Measurements from ENCODE around the gene TOX3. TPM values are rescaled to one million over a fixed set of nuclear protein-coding genes. Genes with fewer than 3 reads are reported as not detected.

The TOX3 gene
- total and polyA plus RNA-seq, 2 donors (not counting 1 experiment from before 2014, with no cell fraction given) = not detected

DNA sequence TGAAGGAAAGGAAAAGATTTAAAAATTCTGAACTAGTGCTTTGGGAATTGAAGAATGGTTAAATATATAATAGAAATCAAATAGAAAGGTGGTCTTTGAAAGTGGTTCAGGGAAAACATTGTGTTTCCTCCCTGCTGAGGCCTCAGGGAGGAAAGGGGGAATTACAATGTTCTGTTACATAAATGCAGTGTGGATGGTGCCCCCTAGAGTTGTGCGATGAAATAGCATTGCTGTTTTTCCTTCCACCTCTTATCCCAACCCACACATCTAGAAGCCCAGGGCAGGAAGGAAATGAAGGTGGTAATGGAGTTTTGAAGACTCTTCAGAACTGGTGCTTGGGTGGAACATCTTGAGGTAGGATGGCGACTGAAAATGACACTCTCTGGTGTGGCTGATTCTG lies 6.4 kb upstream of the TOX3 start:
- H2AFZ ChIP-seq (ENCODE audit: insufficient read depth, low read depth, low read length, poor library complexity, severe bottlenecking) = no peak overlapping the region
- WGBS (ENCODE audit: insufficient coverage) = no CpG with 5 or more reads among the region's 2 CpGs
- ATAC-seq (ENCODE audit: low read depth) (no peak), DNase-seq (no peak)
- no peak overlapping the region for H3K4me2 ChIP-seq (replicated peaks; ENCODE audit: low read depth, low read length, poor library complexity, severe bottlenecking)
- no peak overlapping the region for H3K9ac ChIP-seq (ENCODE audit: low read length)
- intact Hi-C loops (cut with micrococcal nuclease) = no loop called here
- no peak overlapping the region for H3K4me3 Mint-ChIP-seq
- POLR2A ChIA-PET = no interaction called here
- no peak overlapping the region for H3K27ac Mint-ChIP-seq
- H3K27me3 ChIP-seq (replicated peaks in 1 of 4; ENCODE audit: control extremely low read depth in 1 of 4, control insufficient read depth in 3 of 4, insufficient read depth in 4 of 4, low read length in 3 of 4) = peaks cover 0 to 7% (median 3%) of the 10 kb centered on the region in 4 experiments
- peaks cover 10% of the 10 kb centered on the region for H3K27me3 Mint-ChIP-seq
- no peaks in the 10 kb centered on the region for H3K79me2 ChIP-seq (ENCODE audit: control insufficient read depth, insufficient read depth, low read length)
- peaks cover 8% of the 10 kb centered on the region for H3K9me3 Mint-ChIP-seq (ENCODE audit: insufficient read depth)
- CTCF ChIA-PET = no interaction called here
- no peak overlapping the region for H3K4me3 ChIP-seq (ENCODE audit: control extremely low read depth in 1 of 5, extremely low read depth in 1 of 5, insufficient read depth in 1 of 5, low read depth in 2 of 5, low read length in 4 of 5)
- no peaks in the 10 kb centered on the region for H3K4me1 ChIP-seq (ENCODE audit: control insufficient read depth in 2 of 2, insufficient read depth in 2 of 2, low read length in 2 of 2)
- H4K20me1 ChIP-seq (ENCODE audit: control insufficient read depth, insufficient read depth, low read length, poor library complexity, severe bottlenecking) = no peaks in the 10 kb centered on the region
- no peaks in the 10 kb centered on the region for H3K4me1 Mint-ChIP-seq
- H3K9me3 ChIP-seq (ENCODE audit: control extremely low read depth in 1 of 3, control insufficient read depth in 2 of 3, insufficient read depth in 1 of 3, low read length in 2 of 3) = no peaks in the 10 kb centered on the region
- H3K27ac ChIP-seq (ENCODE audit: low read length in 2 of 2) = no peak overlapping the region
- no peak for TF ChIP-seq EZH2 (IDR thresholded peaks at IDR 0.05; ENCODE audit: borderline replicate concordance, insufficient read depth, low read depth, low read length, poor library complexity, severe bottlenecking)
- TF ChIP-seq, protein P1, sequence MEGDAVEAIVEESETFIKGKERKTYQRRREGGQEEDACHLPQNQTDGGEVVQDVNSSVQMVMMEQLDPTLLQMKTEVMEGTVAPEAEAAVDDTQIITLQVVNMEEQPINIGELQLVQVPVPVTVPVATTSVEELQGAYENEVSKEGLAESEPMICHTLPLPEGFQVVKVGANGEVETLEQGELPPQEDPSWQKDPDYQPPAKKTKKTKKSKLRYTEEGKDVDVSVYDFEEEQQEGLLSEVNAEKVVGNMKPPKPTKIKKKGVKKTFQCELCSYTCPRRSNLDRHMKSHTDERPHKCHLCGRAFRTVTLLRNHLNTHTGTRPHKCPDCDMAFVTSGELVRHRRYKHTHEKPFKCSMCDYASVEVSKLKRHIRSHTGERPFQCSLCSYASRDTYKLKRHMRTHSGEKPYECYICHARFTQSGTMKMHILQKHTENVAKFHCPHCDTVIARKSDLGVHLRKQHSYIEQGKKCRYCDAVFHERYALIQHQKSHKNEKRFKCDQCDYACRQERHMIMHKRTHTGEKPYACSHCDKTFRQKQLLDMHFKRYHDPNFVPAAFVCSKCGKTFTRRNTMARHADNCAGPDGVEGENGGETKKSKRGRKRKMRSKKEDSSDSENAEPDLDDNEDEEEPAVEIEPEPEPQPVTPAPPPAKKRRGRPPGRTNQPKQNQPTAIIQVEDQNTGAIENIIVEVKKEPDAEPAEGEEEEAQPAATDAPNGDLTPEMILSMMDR (IDR thresholded peaks at IDR 0.05) = no peak
- no peaks in the 10 kb centered on the region for H3K36me3 ChIP-seq (replicated peaks in 1 of 2; ENCODE audit: control extremely low read depth in 1 of 2, control insufficient read depth in 1 of 2, extremely low read depth in 1 of 2, insufficient read depth in 2 of 2, low read length in 1 of 2)

DNA sequence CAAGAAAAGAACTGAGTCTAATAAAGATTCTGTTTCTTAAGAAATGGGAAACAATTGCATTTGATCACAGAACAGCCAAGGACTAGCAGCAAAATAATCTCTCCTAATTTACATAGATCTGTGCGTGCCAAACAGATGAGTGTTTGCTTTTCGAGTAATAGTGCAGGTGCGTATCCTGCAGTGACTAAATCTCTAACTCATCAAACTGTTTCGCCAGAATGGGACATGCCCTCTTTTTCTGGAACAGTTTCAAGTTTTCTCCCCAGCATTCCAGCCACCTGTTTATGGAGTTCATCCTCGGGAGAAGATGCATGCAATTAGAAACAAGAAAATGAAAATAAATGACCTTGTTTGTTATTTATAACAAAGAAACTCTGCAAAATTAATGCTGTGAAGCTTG lies 5.7 kb upstream of the TOX3 start:
- ATAC-seq (ENCODE audit: low read depth) = no peak
- no peaks in the 10 kb centered on the region for H4K20me1 ChIP-seq (ENCODE audit: control insufficient read depth, insufficient read depth, low read length, poor library complexity, severe bottlenecking)
- intact Hi-C loops (cut with micrococcal nuclease) = no loop called here
- H3K4me1 Mint-ChIP-seq = peaks cover 2% of the 10 kb centered on the region
- POLR2A ChIA-PET = no interaction called here
- H3K27ac Mint-ChIP-seq = no peak overlapping the region
- H3K27me3 Mint-ChIP-seq = peaks cover 17% of the 10 kb centered on the region
- no peaks in the 10 kb centered on the region for H3K9me3 ChIP-seq (ENCODE audit: control extremely low read depth in 1 of 3, control insufficient read depth in 2 of 3, insufficient read depth in 1 of 3, low read length in 2 of 3)
- CTCF ChIA-PET = no interaction called here
- H3K4me2 ChIP-seq (replicated peaks; ENCODE audit: low read depth, low read length, poor library complexity, severe bottlenecking) = no peak overlapping the region
- H3K4me1 ChIP-seq (ENCODE audit: control insufficient read depth in 2 of 2, insufficient read depth in 2 of 2, low read length in 2 of 2) = no peaks in the 10 kb centered on the region
- TF ChIP-seq, protein P1 (IDR thresholded peaks at IDR 0.05) = no peak
- no peak for TF ChIP-seq EZH2 (IDR thresholded peaks at IDR 0.05; ENCODE audit: borderline replicate concordance, insufficient read depth, low read depth, low read length, poor library complexity, severe bottlenecking)
- H3K27ac ChIP-seq (ENCODE audit: low read length in 2 of 2) = no peak overlapping the region
- H3K36me3 ChIP-seq (replicated peaks in 1 of 2; ENCODE audit: control extremely low read depth in 1 of 2, control insufficient read depth in 1 of 2, extremely low read depth in 1 of 2, insufficient read depth in 2 of 2, low read length in 1 of 2) = no peaks in the 10 kb centered on the region
- H2AFZ ChIP-seq (ENCODE audit: insufficient read depth, low read depth, low read length, poor library complexity, severe bottlenecking) = no peak overlapping the region
- H3K9ac ChIP-seq (ENCODE audit: low read length) = no peak overlapping the region
- H3K4me3 Mint-ChIP-seq = no peak overlapping the region
- H3K9me3 Mint-ChIP-seq (ENCODE audit: insufficient read depth) = peaks cover 8% of the 10 kb centered on the region
- H3K79me2 ChIP-seq (ENCODE audit: control insufficient read depth, insufficient read depth, low read length) = no peaks in the 10 kb centered on the region
- WGBS (ENCODE audit: insufficient coverage) = no CpG with 5 or more reads among the region's 5 CpGs
- peaks cover 0 to 14% (median 5%) of the 10 kb centered on the region in 4 experiments for H3K27me3 ChIP-seq (replicated peaks in 1 of 4; ENCODE audit: control extremely low read depth in 1 of 4, control insufficient read depth in 3 of 4, insufficient read depth in 4 of 4, low read length in 3 of 4)
- no peak for DNase-seq
- H3K4me3 ChIP-seq (ENCODE audit: control extremely low read depth in 1 of 5, extremely low read depth in 1 of 5, insufficient read depth in 1 of 5, low read depth in 2 of 5, low read length in 4 of 5) = no peak overlapping the region
